A673 (cell line): ENCODE measurements around the gene ALOX12. TPM values are rescaled to one million over a fixed set of nuclear protein-coding genes. Genes with fewer than 3 reads are reported as not detected.
A peak's percentile ranks its signal among the peaks of the same experiment; 100 is the strongest.

ENCODE experiments used
- BruUV-seq: library from RNA; stranded (reverse); fragments of 400-500 nt; replicated peaks from 2 replicates; lab custom pipeline; 2021; lab: Mats Ljungman, UMichigan
- CTCF ChIA-PET: fragments of 300-600 bp; sonication (Branson Sonifier 250); formaldehyde crosslinking; loops from one replicate; lab custom pipeline; 2022; ENCODE audit warnings: antibody characterized with exemption; lab: Charles Lee
- POLR2A ChIA-PET: fragments of 300-600 bp; sonication (Branson Sonifier 250); formaldehyde crosslinking; loops from one replicate; lab custom pipeline; 2022; ENCODE audit warnings: antibody characterized with exemption; ENCODE audit not compliant: low non-redundant PET; lab: Charles Lee
- DNase-seq: peaks from one replicate; pipeline ENCODE4 v3.0.0-alpha.2; 2015; ENCODE audit warnings: low spot score
- H3K27ac ChIP-seq: fragments of 200-600 bp; sonication (generic); 2 replicates; pipeline ENCODE4 v1.5.1; 2016; ENCODE audit warnings: mixed run types, low read depth, mild to moderate bottlenecking, mixed read lengths, antibody characterized with exemption, low read length; ENCODE audit not compliant: poor library complexity, severe bottlenecking
- H3K27me3 ChIP-seq: fragments of 200-600 bp; sonication (generic); replicated peaks from 2 replicates; pipeline ENCODE4 v1.6.1; 2017; ENCODE audit warnings: mixed run types, low read depth, mild to moderate bottlenecking, mixed read lengths, antibody characterized with exemption, low read length; ENCODE audit not compliant: insufficient read depth, poor library complexity
- H3K36me3 ChIP-seq: fragments of 200-600 bp; sonication (generic); 2 replicates; pipeline ENCODE4 v1.6.1; 2016; ENCODE audit warnings: mixed run types, mild to moderate bottlenecking, mixed read lengths, antibody characterized with exemption, low read length; ENCODE audit not compliant: insufficient read depth, poor library complexity, severe bottlenecking
- H3K4me1 ChIP-seq: fragments of 200-600 bp; sonication (generic); 2 replicates; pipeline ENCODE4 v1.6.1; 2017; ENCODE audit warnings: mixed run types, mild to moderate bottlenecking, mixed read lengths, antibody characterized with exemption, low read length; ENCODE audit not compliant: insufficient read depth, poor library complexity, severe bottlenecking
- H3K4me3 ChIP-seq: fragments of 200-600 bp; sonication (generic); 2 replicates; pipeline ENCODE4 v1.5.1; 2016; ENCODE audit warnings: low read depth, mixed run types, mild to moderate bottlenecking, mixed read lengths, low read length; ENCODE audit not compliant: poor library complexity, severe bottlenecking
- H3K9me3 ChIP-seq: fragments of 200-600 bp; sonication (generic); 2 replicates; pipeline ENCODE4 v1.6.1; 2016; ENCODE audit warnings: mixed run types, low read depth, mild to moderate bottlenecking, mixed read lengths, antibody characterized with exemption, low read length; ENCODE audit not compliant: poor library complexity, severe bottlenecking
- EZH2 ChIP-seq: fragments of 200-600 bp; sonication (generic); IDR thresholded peaks from 2 replicates; pipeline ENCODE4 v1.6.1; 2017; ENCODE audit warnings: borderline replicate concordance, low read depth, mild to moderate bottlenecking, mixed read lengths, antibody characterized with exemption, low read length; ENCODE audit not compliant: poor library complexity, severe bottlenecking
- intact Hi-C: fragments of 100-400 bp; cut with micrococcal nuclease; formaldehyde crosslinking; loops from one replicate; pipeline ENCODE4 v1.10.0; 2022; ENCODE audit not compliant: unreplicated experiment
- total RNA-seq: library from RNA; stranded (reverse); gene quantifications from 2 replicates; pipeline ENCODE4 v1.2.3, GENCODE V29; 2021
- TF ChIP-seq, protein P1 (sequence below): fragments of 300-800, 200-600 bp; sonication (generic); conservative IDR thresholded peaks from 2 replicates; pipeline ENCODE4 v1.5.1; 2017; ENCODE audit warnings: low read depth, mild to moderate bottlenecking, antibody characterized with exemption, low read length, moderate library complexity, mixed read lengths

The ALOX12 gene
- total RNA-seq, 1 experiment from 2014 or later: not detected

GRCh38 chr17:6997171-6997570 lies 1.3 kb downstream of the ALOX12 start:
- Histone ChIP-seq H3K4me3 (no peak overlapping the region), H3K9me3 (no peaks in the 10 kb centered on the region), H3K4me1 (no peaks in the 10 kb centered on the region), H3K27me3 (no peaks in the 10 kb centered on the region), H3K36me3 (peaks cover 7% of the 10 kb centered on the region), H3K27ac (no peak overlapping the region)
- intact Hi-C loops: no loop called here
- ChIA-PET POLR2A (no interaction called here), CTCF (no interaction called here)
- no TSS peak for BruUV-seq
- no peak for TF ChIP-seq EZH2
- TF ChIP-seq, protein P1, sequence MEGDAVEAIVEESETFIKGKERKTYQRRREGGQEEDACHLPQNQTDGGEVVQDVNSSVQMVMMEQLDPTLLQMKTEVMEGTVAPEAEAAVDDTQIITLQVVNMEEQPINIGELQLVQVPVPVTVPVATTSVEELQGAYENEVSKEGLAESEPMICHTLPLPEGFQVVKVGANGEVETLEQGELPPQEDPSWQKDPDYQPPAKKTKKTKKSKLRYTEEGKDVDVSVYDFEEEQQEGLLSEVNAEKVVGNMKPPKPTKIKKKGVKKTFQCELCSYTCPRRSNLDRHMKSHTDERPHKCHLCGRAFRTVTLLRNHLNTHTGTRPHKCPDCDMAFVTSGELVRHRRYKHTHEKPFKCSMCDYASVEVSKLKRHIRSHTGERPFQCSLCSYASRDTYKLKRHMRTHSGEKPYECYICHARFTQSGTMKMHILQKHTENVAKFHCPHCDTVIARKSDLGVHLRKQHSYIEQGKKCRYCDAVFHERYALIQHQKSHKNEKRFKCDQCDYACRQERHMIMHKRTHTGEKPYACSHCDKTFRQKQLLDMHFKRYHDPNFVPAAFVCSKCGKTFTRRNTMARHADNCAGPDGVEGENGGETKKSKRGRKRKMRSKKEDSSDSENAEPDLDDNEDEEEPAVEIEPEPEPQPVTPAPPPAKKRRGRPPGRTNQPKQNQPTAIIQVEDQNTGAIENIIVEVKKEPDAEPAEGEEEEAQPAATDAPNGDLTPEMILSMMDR: no peak
- DNase-seq: no peak

DNA sequence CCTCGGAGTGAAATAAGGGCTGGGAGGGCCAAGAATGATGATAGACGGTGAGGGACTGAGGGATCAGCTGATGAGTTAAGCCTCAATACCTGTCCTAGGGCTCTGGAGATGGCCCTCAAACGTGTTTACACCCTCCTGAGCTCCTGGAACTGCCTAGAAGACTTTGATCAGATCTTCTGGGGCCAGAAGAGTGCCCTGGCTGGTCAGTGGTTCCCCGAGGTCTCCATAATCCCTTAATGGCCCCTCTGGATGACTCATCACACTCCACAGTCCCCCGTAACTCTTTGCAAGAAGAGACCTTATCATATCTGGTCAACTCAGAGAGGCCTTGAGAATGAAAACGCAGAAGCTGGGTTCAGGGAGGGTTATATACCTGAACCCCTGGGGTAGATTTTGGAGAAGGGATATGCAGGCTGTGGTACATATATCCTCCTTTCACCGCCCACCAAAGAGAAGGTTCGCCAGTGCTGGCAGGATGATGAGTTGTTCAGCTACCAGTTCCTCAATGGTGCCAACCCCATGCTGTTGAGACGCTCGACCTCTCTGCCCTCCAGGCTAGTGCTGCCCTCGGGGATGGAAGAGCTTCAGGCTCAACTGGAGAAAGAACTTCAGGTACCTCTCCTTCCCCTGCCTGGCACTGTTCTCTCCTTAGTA lies 3.1 kb downstream of the ALOX12 start:
- Histone ChIP-seq H3K4me3 (no peak overlapping the region), H3K27ac (no peak overlapping the region), H3K27me3 (no peaks in the 10 kb centered on the region), H3K9me3 (no peaks in the 10 kb centered on the region), H3K4me1 (no peaks in the 10 kb centered on the region), H3K36me3 (peaks cover 10% of the 10 kb centered on the region)
- CTCF ChIA-PET: no interaction called here
- POLR2A ChIA-PET: no interaction called here
- intact Hi-C loops: no loop called here
- TF ChIP-seq, protein P1: no peak
- no peak for TF ChIP-seq EZH2
- DNase-seq: no peak
- BruUV-seq: no TSS peak

- Histone ChIP-seq H3K27ac (no peak overlapping the region), H3K27me3 (no peaks in the 10 kb centered on the region), H3K36me3 (peaks cover 10% of the 10 kb centered on the region), H3K9me3 (no peaks in the 10 kb centered on the region), H3K4me3 (no peak overlapping the region), H3K4me1 (no peaks in the 10 kb centered on the region)
- intact Hi-C loops: loop anchor here (5.0 kb wide), 1 partner anchor 159 kb away; no protein-coding TSS in a partner anchor
- no peak for DNase-seq
- CTCF ChIA-PET: no interaction called here
- TF ChIP-seq, protein P1: peak; percentile 48; the same call in 1 of the 2 replicates
- no peak for TF ChIP-seq EZH2
- no TSS peak for BruUV-seq
- POLR2A ChIA-PET: no interaction called here
Measured at GRCh38 chr17:7001318-7001961, 5.6 kb downstream of the ALOX12 start.
